Measurements from ENCODE around the gene STXBP5.

Gene STXBP5

DNA sequence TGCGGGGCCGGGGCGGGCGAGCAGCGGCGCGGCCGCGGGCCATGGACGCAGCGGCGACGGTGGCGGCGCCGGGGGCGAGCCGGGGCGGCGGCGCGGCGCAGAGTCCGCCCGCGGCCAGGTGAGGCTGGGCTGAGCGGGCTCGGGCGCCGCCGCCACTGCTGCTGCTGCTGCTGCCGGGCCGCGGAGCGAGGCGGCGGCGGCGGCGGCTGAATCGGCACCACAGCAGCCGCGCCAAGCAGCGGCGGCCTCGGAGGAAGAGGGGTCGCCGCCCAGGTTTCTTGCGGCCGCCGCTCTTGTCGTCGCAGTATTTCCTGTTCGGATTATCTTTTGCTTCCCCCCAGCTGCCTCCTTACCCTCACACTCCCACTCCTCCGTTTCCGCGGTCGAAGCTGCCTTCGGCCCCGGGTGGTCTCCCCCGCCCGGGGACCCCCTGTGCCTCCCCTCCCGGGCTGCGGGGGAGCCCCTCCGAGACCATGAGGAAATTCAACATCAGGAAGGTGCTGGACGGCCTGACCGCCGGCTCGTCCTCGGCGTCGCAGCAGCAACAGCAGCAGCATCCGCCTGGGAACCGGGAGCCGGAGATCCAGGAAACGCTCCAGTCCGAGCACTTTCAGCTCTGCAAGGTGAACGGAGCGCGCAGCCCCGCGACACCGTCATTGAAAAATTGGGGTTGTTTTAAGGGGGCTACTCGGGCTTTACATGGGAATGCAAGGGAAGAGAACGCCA, at the start of gene STXBP5:
TSS of gene STXBP5 (plus strand) at position 358 of the 726 bp plus-strand sequence. CDS start at position 474, 116 bp downstream.
- peak in 13 of 14 donors; percentile 8 to 69 (median 45) for DNase-seq

DNA sequence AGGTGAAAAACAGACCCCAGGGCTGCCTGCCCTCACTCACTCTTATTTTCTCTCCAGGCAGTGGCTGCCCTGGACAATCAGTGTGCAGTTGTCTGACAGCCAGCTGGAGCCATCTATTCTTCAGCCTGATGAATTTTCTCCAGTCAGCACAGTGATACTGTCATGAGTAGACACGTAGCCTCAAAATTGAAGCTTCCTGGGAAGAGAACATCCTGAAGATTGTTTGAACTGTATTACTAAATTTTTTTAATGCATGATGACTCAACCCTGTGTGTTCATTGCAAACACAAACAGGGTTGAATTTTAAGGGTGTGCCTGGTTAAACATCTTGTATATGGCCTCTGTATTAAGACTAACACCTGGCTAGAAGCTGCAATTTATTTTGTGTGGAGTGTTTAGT, 49.8 kb upstream of the STXBP5 start:
- no peak for DNase-seq

DNA sequence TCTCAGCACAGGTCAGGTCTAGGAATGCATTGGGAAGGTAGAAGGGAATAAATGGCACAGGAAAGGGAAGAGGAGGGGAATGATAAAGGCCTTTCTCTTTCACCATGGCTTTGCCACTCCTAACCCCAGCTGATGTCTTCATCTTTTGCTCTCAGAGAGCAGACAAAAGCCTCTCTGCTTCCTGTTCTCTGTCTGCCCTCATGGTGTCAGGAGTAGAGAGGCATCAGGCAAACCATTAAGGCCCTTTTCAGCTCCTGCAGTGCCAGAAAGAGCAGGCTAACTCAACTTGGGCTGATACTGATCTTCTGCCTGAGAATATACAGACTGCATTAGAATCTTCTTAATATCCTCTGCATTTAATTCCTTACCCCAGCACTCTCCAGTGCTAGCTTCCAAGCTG, 48.0 kb upstream of the STXBP5 start:
- no peak for DNase-seq

DNA sequence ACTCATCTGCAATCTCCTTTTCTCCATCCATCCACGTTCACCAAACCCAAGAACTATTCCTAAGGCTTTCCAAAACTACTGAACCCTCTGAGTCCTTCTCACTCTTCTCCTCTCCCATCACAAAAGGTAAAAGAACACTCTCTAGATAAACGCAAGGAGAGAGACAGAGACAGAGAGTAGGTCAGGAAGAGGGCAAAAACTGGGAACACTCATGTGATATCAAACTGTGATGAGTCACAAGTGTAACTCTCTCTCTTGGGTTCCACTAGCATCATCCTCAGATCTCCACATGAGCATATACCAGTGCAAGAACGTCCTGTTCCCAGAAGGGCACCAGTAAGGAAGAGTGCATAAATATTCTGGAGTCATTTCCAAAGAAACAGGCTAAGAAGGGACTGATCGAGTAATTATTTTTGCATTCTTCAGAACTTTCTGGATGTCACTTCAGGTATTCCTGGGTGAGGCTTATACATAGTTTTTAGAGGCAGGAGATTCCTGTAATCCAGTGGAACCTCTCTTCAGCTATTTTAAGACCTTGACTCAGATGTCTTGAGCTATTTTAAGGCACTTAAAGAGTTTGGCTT, 47.3 kb upstream of the STXBP5 start:
- no peak for DNase-seq

DNA sequence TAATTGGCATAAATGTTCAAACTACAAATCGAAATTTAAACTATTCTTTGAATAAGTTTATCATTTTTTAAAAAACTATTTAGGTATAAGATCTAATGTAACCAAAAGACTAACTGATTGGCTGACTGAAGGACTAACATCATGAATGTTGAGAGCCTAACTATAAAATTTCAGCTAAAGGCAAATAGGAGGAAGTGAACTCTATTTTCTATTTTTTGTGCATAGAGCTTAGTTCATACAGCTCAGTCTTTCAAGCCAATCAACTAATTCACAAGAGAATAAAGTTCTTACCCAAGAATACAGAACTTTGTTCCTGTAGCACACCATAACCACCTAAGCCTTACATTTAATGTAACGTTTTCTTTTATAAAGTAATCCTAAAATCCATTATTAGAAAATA, 46.3 kb upstream of the STXBP5 start:
- no peak for DNase-seq

DNA sequence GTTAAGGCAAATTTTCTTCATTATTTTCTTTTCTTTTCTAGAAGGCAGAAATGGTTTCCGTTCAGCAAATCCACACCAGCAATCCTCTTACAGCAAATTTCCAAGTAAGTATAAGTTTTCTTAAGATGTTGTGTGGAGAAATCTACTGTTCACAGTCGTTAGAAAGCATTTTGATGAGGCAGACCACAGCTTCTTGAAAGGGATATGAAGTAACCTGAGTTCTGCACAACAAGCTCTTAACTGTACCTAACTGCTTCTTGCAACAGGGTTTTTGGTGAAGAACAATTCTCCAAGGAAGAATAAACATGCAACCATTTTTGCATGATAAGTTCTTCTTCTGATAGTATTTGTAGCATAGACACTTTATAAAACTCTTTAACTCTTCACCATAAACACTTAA, 45.3 kb upstream of the STXBP5 start:
- DNase-seq: no peak

DNA sequence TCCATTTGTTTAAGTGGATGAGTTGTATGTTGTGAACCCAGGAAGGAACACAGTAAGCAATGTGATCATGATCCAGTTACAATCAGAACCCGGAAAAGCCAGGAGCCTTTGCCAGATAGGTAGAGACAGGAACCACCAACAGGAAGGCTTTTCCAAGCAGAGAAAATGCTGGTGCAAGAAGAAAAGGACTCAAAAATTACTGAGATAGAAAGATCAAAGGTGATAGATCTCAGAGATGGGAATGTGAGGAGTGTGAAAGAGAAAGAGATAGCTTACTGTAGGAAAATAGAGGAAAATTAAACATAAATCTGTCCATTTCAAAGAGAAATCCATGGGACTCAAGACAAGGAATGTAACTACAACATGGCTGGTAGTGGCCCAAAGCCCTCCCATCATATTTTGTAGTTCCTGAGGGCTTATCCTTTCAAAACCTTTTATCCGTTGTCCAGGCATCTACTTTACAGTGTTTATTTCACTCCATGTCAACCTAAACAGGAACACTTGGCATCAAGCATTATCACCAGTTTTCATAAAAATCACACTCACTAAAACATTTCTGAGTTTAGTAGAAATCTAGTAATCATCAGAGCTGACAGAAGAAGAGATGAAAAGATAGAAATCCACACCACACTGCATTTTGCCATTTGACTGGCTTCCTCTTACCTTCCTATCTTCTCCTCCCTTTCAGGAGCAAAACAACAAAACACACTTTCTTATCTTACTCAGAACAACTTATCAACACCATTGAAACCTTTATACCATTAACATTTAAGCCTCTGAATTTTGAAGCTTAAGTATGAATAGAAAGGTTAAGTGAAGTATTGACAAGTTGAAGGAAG, 44.5 kb upstream of the STXBP5 start:
- no peak for DNase-seq

DNA sequence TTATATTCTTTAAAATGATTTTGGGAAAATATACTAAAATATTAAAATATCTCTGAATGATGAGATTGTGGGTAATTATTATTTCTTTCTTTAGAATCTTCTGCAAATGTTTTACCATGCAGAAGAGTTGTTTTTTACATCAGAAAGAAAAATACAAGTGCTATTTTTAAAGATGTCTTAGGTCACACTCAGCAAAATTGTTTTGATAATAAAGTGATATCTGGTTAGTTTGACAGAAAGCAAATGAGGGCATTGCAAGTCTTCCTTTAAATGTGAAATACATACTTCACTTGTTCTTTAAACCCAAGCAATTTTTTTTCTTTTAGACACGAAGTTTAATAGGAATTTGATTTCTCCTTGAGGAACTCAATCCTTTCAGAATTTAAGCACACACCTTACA, 43.6 kb upstream of the STXBP5 start:
- no peak for DNase-seq

DNA sequence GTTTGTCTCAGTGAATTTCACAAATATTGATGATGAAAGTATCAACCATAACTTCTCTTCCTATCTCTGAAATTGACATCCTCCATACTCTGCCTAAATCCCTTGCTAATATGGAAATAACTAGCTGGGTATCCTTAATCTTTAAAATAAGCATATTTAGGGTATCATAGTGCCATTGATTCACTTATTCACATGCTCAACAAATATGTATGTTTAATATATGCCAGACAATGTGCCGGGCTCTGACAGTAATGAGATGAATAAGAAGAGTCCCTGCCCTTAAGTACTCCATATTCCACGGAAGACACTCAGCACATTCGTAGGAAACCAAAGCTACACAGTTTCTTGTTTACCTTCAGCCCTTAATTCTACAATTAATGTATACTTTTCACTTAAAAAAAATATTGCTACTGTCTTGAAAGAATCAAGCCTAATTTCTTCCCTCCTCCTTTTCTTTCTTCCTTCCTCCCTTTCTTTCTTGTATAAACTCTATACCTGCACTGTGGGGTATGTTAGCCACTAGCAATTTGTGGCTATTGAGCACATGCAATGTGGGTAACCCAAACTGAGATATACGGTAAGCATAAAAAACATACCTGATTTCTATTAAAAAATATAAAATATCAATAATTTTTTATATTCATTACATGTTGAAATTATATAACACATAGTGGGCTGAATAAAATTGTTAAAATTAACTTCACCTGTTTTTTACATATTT, 42.8 kb upstream of the STXBP5 start:
- no peak for DNase-seq

DNA sequence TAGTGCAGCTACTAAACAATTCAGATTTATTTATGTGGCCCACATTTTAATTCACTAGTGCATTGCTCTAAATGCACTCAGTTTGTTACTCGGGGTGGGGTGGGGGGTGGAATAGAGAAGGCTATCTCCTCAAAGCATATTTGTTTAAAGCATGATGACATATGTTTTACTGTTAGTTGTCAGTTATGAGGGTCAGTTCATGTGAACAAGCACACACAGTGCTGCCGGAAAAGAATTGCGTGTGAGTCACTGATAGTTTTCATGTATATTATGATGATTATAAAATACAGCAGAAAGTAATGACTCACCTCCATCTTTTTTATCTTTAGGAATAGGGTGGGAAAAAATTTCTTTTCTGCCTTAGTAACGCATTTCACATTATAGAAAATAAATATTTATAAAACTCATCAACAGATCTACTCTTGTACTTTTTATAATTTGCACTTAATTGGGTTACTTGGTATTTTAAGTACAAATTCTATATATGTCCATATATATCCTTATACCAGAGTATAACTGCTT, 42.2 kb upstream of the STXBP5 start:
- DNase-seq: no peak

DNA sequence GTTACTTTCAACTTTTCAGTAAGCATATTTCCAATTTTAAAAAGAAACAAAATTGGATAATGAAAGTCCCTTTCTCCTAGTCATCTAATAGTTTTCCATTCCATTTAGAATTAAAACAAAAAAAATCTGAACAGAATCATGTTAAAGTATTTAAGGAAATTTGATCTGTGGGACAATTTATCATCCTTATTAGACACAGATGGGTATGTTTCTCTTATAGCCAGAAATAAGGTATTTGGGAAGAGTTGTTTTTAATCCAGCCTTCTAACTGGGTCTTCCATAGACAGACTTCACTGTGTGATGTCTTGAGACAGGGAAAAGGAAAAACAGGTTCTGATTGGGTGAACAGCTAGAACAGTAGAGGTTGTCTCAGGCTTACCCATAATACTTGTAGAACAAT, 39.5 kb upstream of the STXBP5 start:
- DNase-seq: no peak

DNA sequence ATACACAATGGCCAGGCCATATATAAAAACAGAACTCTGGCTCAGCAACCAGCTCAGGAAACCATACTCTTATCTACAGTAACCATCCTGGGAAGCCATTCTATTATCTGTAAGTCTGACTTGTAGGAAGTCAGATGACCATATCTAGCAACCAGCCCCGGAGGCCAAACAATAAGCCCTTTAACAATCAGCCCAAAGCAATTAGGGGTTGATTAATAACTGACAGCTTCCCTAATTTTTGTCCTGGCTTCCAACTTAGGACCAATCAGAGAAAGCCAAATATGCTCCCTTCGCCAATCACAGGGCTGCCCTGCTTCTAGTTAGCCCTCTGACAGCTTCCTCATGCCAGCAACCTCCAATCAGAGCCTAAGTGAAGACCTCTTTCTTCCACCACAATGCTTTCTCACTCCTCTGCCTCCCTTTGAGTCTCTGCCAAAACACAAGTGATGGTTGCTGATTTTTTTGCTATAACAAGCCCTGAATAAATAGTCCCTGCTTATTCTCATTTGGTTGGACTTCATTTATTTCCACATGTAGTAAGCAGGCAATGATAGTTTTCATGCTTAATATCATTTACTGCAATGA, 37.8 kb upstream of the STXBP5 start:
- DNase-seq: peak in 1 of 14 donors; percentile 7

DNA sequence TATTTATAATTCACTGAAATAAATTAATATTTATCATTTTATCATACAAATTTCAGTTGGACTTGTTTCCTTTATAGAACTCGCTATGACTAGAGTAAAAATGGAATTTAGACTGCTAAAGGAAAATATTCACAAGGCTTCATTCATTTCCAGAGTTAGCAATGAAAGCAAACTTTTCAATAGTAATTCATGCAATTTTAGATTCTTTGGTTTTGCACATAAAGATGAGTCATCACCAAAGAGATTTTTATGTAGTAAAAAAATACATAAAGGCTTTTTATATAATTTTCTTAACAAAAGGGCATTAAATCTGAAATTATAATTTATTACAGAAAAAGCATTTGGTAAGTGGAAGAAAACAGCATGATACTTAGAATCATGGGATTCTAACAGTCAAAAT, 37.2 kb upstream of the STXBP5 start:
- no peak for DNase-seq

DNA sequence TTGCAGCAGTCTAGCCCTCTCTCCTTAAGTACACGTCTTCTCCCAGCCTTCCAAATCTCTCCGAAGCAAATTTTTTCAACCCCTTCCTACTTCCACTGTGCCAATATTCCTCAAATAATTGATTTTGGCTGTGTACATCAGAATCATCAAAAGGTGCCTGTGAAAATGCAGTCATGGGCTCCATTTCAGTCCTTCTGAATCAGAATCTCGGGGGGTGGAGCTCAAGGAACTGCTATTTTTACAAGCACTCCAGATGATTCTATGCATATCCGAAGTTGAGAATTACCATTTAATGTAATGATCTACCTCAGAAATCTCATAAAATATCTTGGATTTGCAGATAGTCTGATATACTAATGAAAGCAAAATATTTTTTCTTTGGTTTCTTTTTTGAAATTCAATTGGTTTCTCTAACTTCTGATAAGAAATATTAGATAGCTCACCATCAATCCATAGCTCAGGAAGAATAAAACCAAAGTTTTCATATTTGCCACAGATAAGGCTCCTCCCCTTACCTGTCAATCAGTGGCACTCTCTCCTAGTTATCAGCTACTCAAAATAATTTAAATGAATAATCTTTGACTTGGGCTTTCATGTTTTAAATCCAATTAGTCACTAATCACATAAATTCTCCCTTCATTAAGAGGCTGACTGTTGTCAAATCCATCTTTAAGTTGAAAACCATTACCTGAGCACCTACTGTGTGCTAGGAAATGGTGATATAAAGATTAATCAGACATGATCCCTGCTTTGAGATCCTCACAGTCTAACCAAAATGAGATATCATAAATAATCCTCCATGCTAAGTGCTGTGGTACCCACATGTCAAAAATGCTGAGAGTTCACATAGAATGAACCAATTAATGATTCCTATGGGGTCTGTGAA, 36.4 kb upstream of the STXBP5 start:
- DNase-seq: no peak

DNA sequence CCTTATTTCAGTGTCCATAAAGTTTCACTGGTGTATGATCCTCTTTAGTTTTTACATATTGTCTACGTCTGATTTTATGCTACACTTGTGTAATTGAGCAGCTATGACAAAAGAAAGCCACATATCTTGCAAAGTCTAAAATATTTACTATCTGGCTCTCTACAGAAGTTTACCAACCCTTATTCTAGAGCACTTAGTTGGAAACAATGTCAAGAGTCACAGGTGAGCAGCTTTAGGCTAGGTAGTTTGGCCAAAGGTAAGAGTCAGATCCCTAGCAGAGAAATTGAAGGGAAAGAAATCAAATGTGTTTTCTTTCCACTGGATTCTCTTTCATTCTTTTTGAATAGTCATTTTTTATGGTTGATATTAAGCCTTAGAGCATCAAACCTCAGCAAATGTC, 34.7 kb upstream of the STXBP5 start:
- DNase-seq: no peak

DNA sequence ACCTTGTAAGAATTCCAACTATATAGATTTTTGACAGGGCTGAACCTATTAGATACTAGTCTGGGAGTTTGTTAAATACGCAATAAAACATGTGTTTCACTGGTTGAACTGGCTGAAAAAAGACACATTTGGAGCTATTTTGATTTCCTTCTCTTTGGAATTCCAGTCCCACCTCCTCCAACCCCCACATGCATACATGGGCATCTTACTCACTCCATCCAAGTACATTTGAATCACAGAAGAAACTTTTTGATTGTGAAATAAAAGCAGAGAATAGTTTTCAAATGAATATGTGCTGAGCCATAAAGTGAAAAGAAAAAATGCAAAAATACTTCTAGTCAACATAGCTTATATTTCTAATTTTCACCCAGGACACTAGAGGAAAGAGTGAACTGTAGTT, 33.9 kb upstream of the STXBP5 start:
- no peak for DNase-seq

DNA sequence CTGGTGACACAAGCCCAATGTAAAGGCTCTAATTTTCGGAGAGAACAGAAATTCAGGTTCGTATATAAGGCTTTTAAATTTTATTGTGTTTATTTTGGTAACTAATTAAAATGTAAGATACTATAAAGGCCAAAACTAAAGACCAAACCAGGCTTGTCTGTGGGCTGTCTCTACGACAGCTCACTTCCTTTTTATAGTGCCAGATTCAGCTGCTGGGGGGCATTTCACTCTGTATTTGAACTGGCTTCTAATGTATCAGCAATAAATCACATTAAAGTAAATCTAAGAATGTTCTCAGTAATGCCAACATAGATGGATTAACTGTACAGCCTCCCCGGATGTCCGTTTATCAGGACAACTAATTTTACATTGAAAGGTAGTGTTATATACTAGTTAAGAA, 31.1 kb upstream of the STXBP5 start:
- no peak for DNase-seq

DNA sequence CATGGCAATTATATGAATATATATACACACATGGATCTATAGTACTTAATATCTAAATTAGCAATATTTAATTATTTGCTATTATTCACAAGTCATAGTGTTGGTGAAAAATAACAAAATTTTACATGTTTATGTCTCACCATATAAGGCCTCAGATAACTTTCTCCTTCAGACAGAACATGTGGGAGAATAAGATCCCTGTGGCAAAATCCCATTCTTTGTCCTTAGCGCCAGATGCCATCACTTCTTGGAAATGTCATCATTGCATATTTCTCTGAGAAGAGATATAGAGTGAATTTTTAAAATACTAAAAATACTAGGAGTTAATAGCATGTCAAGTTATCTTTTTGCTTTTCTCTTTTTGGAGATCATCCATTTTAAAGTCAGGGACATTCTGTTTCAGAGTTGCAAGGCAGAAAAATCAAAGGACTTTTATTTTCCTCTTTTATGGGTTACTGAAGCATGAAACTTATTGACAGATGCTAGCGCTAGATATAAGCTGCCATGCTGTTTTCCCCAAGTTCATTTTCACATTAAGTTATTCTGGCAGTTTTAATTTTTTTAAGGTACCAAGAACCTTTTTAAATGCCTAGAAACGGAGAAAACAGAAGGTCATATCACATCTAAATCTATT, 30.4 kb upstream of the STXBP5 start:
- no peak for DNase-seq

DNA sequence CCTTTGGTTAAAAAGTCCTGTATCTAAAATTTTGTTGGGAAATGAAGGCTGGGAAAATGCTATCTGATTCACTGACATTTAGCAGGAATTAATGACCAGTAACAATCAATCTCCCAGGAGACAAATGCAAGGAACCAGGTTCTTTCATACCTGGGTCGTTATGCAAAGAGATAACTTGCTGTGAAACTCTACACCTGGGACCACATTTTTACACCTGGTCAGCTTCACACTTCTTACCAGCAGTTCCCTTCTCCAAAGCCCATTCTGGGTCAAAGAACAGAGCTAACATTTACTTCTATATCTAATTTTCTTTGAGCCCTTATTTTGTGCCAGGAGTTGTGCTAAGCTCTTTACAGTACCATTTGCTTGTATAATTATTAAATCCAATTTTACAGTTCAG, 27.4 kb upstream of the STXBP5 start:
- no peak for DNase-seq

DNA sequence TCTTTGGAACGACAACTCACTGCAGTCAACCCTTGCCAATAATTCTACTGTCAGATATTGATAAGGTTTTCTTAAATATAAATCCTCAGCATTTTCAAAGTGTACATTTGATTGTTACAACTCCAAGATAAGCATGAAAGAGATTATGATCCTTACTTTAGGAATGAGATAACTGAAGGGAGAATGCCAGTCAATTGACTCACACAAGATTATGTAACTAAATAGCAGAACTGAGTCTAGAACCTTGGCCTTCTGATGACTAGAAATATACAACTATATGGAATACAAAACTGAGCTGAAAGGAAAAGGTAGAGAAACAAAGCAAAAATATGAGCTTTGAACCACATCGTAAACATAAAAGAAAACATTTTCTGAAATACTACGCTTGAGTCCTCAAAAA, 26.9 kb upstream of the STXBP5 start:
- no peak for DNase-seq

DNA sequence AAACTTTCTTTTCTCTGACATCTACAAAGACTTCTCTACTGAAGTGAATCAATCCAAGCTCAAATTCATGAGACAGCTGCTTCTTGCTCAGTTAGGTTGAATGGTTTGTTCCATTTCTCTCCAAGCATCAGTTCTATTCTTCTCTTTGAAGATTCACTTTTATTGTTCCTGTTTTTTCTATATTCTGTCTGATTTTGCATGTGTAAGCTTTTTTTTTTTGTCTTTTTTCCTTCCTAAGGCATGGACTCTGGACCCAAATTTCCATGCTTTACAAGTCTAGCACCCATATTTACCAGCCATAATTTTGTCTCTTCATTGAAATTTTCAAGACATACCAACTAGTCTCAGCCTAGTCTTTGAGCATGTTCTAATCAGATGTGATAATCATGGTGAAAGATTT, 25.9 kb upstream of the STXBP5 start:
- DNase-seq: no peak
